Mesenteric fat pad (tissue), 1 donor: ENCODE results near the gene CTPS1. TPM values are rescaled to one million over a fixed set of nuclear protein-coding genes. Genes with fewer than 3 reads are reported as not detected.

Experiments used
- DNase-seq: peaks from one replicate; pipeline ENCODE4 v3.0.0-alpha.2; 2020; ENCODE audit warnings: low spot score
- total RNA-seq: library from RNA; stranded (reverse); fragmentation: NEBNext Ultra II Directional; extraction: Animal tissue kit (Norgen Biotek cat#: 25700); gene quantifications from one replicate; pipeline ENCODE4 v1.2.1, GENCODE V29; 2021
- donor health status: DM: yes; HTN: yes; CAD: no.

CTPS1 gene
- total RNA-seq, 1 donor from 2014 or later: 18.4 TPM

DNA sequence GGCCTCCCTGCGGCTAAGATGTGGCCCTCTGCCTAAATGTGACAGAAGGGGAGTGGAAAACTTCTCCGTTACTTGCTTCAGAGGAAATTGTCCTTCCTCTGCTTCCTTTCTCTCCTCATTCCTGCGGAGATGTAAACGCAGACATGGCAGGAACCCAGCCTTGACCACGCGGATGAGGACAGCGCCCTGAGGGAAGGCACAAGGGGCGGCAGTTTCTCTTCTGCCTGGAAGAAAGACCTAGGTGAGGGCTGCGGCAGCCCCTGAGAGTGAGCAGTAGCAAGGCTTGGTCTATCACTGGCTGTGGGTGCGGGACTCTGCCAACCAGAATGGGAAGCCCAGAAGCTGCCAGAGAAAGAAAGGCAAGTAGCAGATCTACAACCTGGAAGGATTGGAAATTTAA is 14.0 kb upstream of the CTPS1 start:
- DNase-seq: no peak

DNA sequence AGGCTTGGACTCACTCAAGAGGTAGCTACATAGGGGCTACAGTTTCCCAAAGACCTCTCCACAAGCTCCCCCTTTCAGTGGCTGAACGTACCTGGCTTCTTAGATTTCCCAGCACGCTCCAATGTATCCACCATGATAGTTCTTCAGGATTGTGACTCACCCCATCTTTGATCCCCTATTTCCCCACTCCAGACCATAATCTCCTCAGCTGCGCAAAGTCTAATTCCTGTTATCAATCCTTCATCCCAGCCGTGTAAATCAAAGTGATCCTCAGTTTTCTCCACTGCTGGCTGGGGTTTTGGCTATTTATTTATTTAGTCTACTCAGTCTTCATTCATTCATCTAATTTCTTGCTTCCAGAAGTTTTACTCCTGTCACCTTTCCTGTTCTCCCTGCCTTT is 13.1 kb upstream of the CTPS1 start:
- DNase-seq: no peak

DNA sequence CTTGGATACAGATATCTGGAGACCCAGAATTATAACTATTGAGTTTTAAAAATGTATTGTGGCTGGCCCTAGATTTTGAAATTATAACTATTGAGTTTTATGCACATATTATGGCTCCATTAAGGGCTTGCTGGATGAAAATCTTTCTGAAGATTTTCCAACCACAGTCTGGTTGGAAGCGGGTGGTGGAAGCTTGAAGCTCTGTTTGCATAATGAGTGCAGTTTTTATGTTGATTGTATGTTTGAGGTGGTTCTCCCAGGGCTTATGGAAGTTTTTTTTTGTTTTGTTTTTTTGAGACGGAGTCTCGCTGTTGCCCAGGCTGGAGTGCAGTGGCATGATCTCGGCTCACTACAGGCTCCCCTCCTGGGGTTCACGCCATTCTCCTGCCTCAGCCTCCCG is 10.1 kb upstream of the CTPS1 start:
- DNase-seq: no peak

DNA sequence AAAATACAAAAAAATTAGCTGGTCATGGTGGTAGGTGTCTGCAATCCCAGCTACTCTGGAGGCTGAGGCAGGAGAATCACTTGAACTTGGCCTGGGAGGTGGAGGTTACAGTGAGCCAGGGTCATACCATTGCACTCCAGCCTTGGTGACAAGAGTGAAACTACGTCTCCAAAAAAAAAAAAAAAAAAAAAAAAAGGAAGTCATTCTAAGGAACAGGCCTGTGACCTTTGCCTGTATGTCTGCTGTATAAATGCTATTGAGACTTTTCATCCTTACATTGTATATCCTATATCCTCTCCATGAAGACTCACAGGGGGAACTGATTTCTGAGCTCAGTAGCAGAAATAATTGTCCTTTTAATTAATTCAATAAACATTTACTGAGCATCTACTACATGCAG is 7.5 kb upstream of the CTPS1 start:
- DNase-seq: no peak

DNA sequence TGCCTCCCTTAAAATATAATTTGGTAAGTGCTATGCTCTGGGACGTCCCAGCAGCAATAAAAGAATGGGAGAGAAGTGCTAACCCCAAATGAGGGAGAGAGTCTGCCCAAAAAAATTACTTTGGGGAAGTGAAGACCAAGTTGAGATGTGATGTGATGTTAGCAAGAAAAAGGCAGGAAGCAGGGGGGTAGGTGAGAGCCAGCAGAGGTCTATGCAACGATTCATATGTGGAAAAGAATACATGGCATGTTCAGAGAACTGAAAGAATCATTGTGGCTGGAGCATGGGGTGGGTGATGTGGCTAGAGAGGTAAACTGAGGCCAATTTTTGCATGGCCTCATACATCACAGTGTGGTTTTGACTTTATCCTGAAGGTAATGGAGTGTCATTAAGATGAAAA is 5.6 kb upstream of the CTPS1 start:
- DNase-seq: no peak

DNA sequence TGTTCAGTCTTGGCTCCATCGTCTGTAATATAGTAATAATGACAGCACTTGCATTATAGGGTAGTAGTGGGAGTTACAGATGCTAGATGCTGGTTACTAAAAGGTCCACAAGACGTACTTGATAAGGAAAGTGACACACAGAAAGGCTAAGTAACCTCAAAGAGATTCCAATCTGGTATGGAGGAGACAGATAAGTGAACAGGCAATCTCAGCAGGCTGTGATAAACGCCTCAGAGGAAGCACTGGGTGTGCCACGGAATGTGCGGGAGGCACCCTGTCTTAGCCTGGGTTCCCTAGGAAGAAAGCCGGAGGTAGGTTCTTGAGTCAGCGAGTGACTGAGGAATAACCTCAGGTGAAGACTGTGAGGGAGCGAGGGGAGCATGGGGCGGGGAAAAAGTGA is 4.6 kb upstream of the CTPS1 start:
- no peak for DNase-seq

DNA sequence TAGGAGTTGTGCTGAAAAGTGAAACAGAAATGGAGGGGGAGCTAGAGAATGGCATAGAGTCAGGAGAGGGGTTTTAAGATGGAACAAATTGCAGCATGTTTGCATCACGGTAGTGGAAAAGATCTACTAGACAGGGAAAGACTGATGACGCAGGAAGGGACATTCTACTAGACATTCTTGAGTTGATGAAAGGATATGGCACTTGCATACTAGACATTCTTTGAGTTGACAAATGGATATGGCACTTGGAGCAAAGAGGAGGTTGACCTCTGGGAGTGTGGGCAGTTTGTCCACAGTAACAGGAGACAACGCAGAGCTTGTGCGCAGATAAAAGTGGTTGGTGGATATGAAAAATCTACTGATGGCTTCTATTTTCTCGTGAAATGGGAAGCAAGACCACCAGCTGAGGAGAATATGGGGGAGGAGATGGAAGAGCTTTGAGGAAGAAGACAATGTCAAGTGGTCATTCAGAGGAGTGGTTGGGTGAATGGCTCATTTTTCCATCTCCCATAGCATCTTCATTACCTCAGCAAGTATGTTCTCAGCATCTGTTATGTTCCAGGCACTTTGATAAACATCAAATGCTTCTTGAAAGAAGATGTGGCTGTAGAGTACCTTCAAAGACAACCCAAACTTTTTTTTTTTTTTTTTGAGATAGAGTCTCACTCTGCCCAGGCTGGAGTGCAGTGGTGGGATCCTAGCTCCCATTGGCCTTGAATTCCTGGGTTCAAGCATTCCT is 2.4 kb upstream of the CTPS1 start:
- DNase-seq: no peak

DNA sequence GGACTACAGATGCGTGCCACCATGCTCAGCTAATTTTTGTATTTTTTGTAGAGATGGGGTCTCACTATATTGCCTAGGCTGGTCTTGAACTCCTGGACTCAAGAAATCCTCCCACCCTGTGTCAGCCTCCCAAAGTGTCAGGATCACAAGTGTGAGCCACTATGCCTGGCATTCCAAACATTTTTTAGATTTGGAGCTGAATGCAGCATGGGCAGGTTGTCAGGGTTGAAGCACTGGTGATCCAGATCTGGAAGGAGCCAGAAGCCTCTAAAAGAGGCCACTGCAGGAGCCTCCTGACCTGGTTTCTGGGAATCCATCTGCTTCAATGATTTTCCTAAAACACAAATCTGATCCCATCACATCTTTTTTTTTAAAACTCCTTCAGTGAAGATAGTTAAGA is 1.8 kb upstream of the CTPS1 start:
- no peak for DNase-seq

DNA sequence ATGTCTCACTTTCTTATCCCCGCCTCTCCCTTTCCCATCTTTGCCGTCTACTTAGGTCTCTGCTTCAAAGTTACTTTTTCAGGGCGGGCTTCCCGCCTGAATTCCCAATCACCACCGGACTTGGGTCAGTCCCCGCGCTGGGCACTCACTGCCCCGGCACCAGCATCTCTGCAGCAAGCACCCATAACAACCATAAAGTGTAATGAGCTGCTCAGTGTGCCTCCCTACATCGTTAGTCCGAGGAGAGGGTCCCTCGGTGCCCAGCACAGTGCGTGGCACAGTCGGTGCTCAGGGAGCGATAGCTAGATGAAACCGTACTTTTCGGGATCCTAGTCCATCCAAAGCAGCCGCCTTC is 633 bp upstream of the CTPS1 start:
- no peak for DNase-seq

DNA sequence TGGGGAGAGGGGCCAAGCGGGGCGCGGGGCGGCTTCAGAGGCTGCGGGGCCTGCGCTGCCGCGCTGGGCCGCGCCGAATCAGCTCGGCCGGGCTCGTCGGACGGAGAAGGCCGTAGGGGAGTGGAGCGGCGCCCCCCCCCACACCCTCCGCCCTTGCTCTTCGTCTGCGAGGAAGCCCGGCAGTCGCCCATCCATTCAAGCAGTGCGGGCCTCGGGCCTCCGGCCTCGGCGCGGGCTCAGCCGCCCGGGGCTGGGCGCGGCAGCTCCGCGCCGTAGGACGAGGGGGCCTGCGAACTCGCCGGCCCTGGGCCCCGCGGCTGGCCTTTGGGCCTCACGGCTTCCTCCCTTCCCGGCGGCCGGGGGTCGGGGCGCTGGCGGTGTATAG is 564 bp downstream of the CTPS1 start:
- DNase-seq: no peak

DNA sequence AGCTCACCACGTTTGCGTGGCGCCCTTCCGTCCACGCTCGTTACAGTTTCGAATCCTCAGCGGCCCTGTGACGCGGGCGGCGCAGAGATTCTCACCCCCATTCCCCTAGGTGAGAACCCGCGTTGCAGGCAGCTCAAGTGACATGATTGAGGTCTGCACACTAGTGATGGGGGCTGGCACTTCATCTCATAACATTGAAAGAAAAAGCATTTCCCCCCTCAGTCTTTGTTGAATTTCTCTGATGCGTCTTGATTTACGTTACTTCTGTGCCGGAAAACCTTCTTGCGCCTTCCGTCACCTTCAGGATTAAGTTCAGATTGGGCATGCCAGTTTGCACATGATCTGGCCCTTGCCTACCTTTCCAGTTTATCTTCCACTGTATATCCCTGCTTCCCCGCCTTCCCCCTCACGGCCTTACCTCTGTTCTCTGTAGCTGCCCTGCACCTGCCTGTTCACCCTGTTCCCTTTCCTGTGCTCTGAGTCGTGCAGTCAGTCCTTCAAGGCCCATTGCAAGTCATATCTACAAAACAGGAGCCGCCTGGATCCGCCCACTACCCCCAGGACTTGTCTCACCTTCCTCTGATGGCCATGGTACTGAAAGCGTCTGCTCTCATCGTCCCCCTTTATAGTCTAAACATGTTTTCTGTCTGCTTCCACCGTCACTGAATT is 1.1 kb downstream of the CTPS1 start:
- DNase-seq: no peak

DNA sequence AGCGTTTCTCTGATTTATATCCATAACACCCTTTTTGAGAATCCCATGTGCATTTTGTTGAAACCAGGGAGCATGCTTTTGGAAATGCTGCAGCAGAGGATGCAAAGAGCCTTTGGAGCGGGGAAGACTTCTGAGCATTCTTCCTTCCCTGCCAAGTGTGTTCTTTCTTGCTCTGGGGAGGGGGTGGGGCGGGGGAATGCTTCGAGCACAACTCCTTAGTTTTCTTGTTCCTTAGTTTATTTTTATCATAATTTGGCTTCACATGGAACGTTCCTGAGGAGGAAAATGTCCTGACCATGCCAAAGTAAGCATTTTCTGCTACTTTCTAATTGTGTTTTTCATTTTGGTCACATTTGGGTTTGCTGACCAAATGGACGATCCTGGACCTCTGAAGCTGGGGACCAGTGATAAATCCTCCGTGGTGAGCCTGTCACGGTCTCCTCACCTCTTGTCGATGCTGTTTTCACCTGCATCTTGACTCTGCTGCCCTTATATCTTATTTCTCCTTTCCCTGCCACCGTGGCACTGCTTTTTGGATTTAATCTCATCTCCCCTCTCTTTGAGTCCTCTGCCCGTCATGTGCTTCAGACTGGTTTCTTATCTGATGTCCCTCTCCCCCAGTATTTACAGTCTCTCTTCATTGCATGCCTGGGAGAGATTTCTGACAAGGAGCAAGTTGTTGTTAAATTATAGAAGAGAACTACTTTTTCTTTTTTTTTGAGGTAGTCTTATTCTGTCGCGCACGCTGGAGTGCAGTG is 2.4 kb downstream of the CTPS1 start:
- DNase-seq: no peak

DNA sequence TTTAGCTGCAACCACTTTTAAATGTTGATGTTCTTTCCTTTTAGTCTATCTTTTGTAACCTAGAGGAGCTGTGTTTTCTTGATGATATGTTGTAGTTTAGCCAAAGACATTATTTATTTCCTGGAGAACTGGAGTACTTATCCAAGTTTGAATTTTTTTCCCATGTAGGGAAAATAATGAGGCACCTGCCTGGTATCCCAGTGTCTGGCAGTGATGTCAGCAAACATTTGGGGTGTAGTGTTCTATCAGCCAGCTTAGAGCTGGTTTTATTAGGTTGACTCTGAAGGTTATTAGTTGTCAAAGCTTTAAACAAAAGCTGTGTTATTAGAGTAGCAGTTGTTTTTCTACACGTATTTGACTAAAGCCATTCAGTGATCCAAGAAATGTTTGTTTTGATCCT is 3.2 kb downstream of the CTPS1 start:
- no peak for DNase-seq

DNA sequence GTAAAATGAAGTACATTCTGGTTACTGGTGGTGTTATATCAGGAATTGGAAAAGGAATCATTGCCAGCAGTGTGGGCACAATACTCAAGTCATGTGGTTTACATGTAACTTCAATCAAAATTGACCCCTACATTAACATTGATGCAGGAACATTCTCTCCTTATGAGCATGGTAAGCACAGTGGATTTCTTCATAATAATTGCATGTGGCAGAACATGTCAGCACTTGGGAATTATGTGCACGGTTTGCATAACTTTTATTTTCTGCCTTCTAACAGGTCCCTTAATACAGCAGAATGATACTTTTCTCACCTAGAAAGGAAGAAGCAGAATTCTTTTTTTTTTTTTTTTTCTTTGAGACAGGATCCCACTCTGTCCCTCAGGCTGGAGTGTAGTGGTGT is 3.8 kb downstream of the CTPS1 start:
- DNase-seq: no peak

DNA sequence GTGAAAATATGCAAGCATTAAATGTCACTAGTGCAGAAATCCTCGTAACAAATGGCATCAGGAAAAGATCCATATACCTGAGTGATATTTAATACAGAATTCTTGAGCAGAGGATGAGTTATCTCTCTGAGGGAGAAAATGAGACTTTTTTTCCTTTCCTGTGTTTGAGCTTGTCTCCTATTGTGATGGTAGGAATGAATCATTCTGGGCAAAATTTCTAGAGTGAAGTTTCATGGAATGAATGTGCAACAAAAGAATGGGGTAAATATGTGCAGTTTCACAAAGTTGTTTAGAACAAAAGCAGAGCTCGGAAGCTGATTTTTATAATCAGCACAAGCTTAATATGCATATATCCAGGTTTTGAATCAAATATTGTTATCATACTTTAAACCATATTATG is 4.6 kb downstream of the CTPS1 start:
- no peak for DNase-seq

DNA sequence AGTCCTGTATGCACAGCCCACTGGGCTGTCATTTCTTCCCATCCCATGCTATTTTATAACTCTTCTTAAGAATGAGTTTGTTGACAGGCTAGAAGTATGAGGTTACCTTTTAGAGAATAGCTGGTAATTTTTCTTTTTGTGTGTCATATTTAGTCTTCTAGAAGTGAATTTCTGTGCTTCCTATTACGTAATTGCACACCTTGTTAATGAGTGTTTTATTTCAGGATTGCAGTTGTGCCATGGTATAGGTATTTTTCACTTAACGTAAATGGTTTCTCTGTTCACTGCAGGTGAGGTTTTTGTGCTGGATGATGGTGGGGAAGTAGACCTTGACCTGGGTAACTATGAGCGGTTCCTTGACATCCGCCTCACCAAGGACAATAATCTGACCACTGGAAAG is 5.0 kb downstream of the CTPS1 start:
- no peak for DNase-seq

DNA sequence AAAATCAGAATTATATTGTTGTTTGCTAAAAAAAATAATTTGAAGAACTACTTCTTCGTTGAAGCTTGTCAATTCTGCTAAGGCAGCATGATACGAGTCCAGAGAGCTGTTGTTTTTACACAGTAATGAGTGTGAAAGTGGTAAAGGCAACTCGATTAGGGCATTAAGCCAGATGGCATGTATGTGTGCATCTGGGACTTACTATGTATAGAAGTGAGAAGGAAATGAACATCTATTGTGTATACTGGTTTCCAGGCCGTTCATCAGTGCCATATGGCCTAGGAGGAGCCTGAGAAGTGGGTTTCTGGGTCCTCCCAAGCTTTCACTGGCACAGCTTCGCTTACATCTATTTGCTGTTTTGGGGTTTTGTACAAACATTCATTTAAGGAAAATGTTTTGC is 5.7 kb downstream of the CTPS1 start:
- no peak for DNase-seq

DNA sequence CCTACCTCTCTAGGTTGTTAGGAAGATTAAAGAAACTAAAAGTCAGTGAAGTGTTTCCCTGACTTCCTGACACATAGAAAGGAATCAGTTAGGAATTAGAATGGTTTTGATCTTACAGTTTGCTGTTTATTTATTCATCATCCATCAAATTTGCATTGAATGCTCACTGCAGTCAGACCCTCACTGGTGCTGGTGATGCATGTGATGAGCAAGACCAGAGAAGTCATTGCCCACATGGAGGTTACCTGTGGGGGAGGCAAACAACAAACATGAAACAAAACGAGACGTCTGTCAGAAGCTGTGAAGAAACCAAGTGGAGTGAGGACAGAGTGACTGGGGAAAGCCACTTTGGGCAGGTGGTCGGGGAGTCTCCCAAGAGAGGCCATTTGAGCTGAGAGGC is 6.4 kb downstream of the CTPS1 start:
- DNase-seq: no peak

DNA sequence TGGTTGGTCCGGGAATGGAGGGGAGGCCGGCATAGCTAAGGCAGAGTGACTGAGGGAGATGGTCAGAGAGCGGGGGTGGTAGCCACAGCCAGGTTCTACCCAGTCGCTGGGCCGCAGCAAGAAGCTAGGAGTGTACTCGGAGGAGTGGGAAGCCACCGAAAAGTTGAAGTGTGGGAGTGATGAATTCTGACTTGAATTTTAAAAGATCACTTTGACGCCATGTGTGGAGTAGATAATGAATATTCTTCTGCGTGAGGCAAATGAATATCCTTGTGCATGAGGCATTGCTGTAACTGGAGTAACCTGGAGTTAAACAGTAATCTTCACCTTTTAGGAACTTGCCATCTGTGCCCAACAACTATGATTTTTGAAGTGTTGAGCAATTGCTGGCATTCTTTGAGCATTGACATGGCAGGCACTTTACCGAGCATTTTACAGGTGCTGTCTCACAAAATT is 6.9 kb downstream of the CTPS1 start:
- no peak for DNase-seq

DNA sequence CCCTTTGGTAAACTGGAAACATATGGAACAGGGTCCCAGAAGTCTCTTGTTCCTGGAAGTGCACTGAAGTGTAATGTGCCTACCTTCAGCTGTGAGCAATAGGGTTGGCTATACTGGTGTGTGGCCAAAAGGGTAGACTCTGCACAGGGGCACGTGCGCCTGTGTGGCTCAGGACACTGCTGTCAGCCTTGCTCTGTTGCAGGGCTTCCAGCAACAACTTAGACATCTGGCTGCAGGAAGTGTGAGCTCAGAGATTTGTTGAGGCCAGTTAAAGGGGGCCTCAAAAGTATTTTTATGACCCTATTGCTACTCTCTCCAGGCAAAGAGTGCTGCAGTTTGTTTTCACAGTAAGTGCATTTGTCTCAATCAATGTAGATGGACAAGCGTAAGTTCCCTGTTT is 7.5 kb downstream of the CTPS1 start:
- DNase-seq: no peak

DNA sequence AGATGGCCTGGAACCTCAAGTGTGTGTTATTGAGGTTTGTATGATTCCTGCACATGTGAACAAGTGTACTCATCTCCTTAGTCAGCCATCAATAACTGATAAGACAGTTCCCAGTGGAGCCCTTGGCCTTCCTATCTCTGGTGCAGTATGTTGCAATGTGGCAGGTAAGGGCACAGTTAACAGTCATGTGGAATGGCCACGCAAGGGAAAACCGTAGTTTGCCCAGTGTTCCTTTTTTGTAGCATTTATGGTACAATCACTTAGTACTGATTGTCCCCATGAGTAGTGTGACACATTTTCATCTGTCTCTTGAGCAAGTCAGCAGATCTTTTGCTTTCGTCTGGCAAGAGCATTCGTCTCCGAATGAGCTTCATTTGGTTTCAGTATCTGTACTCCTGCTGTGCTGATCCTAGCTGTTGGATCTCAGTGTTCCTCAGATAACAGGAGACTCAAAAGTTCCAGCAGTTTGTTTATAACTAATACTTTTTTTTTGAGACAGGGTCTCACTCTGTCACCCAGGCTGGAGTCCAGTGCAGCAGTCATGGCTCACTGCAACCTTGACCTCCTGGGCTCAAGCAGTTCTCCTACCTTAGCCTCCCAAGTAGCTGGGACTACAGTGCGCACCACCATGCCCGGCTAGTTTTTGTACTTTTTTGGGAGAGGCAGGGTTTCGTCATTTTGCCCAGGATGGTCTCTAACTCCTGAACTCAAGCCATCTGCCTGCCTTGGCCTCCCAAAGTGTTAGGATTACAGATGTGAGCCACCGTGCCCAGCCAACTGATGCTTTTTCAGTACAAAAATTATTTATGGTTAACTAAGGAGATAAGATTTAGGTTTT is 8.2 kb downstream of the CTPS1 start:
- no peak for DNase-seq

DNA sequence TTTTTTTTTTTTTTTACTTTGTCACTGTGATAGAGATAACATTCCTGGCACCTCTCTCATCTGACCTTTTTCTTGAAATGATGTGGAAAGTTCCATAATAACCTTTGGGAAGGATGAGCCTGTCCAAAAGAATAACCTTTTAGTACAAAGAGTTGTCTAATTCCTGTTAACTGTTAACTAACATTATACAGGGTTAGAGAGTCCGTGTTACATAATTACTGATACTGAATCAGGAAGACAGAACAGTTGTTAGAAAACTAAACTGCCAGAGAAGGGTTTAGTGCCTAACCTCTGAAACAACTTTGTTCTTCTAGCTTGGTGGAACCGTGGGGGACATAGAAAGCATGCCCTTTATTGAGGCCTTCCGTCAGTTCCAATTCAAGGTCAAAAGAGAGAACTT is 8.8 kb downstream of the CTPS1 start:
- no peak for DNase-seq
